Activated B cell treated with CpG ODN at 0.5 μM for 24 hours (primary cell): ENCODE data around the gene BCS1L. TPM values are rescaled to one million over a fixed set of nuclear protein-coding genes. Genes with fewer than 3 reads are reported as not detected.

Source experiments
- ATAC-seq: fragments of 200-7000 bp; cut with Tn5 transposase; one replicate; pipeline ENCODE4 v1.10.0; 2021; ENCODE audit warnings: low read depth, mild to moderate bottlenecking, moderate library complexity
- CTCF ChIA-PET: fragments of 350-600 bp; sonication (Branson Sonifier 250); formaldehyde crosslinking; loops from one replicate; lab custom pipeline; 2021; ENCODE audit warnings: antibody characterized with exemption; lab: Charles Lee
- POLR2A ChIA-PET: fragments of 350-600 bp; sonication (Branson Sonifier 250); formaldehyde crosslinking; loops from one replicate; lab custom pipeline; 2021; ENCODE audit warnings: antibody characterized with exemption; lab: Charles Lee
- DNase-seq: peaks from one replicate; pipeline ENCODE4 v3.0.0; 2022
- H3K27ac Mint-ChIP-seq: one replicate; pipeline ENCODE4 v1.8.0; 2020; ENCODE audit warnings: mixed read lengths
- H3K27me3 Mint-ChIP-seq: one replicate; pipeline ENCODE4 v1.8.0; 2021; ENCODE audit warnings: mixed read lengths
- H3K36me3 Mint-ChIP-seq: one replicate; pipeline ENCODE4 v1.8.0; 2021; ENCODE audit warnings: low read depth, mixed read lengths
- H3K4me1 Mint-ChIP-seq: one replicate; pipeline ENCODE4 v1.8.0; 2021; ENCODE audit warnings: mixed read lengths
- H3K4me3 Mint-ChIP-seq: one replicate; pipeline ENCODE4 v1.8.0; 2020; ENCODE audit warnings: mild to moderate bottlenecking, mixed read lengths
- H3K9me3 Mint-ChIP-seq: one replicate; pipeline ENCODE4 v1.8.0; 2020; ENCODE audit warnings: mixed read lengths
- intact Hi-C: fragments of 100-400 bp; cut with micrococcal nuclease; formaldehyde crosslinking; loops from one replicate; pipeline ENCODE4 v1.15.1; 2024
- total RNA-seq: library from RNA; stranded (reverse); gene quantifications from 2 replicates; pipeline ENCODE4 v1.2.3, GENCODE V29; 2022
- TF ChIP-seq, protein P1 (sequence below): fragments of 200-600 bp; IDR thresholded peaks from one replicate; pipeline ENCODE4 v1.8.0; 2022; ENCODE audit warnings: antibody characterized with exemption, mild to moderate bottlenecking

BCS1L gene
- total RNA-seq, 1 donor from 2014 or later = 75.1 TPM

DNA sequence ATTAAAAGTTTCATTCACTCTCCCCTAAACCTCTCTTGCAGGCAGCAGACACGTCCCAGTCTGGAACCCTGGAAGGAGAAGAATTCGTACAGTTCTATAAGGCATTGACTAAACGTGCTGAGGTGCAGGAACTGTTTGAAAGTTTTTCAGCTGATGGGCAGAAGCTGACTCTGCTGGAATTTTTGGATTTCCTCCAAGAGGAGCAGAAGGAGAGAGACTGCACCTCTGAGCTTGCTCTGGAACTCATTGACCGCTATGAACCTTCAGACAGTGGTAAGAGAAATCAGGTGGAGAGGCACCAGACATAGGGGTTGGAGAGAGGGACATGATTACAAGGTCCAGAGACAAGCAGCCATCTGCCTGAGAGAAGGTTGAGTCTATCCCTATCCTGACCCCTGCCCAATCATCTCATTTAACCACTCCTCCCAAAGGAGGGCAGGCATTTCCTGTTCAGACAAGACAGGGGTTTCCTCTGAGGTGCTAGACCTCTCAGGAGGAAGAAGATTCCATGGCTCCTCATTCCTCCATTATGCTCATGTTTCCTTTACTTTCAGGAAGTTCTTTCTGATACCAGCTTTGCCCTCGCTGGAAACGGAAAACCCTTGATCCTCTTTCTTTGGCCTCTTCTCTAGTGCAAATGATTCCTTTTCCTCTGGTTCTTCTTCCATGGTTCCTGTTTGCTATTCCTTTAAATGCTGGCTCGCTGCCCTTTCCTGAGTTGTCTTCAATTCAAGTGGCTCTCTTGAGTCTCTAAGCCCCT lies 36.7 kb upstream of the BCS1L start:
- POLR2A ChIA-PET = no interaction called here

DNA sequence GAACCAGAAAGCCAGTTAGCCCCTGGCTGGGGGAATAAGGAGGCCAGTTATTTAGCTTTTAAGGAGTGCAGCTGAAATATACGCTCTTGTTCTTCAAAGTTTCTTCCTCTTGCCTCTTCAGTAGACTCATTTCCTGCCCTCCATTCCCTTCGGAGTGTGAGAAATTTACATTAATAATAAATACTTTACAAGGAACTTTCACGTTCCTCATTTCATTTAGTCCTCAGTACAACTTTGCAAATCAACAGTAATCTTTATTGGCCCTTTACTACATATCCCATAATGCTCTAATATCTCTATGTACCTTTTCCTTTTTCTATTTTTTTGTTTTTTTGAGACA lies 36.1 kb upstream of the BCS1L start:
- no peaks in the 10 kb centered on the region for H3K36me3 Mint-ChIP-seq
- TF ChIP-seq, protein P1, sequence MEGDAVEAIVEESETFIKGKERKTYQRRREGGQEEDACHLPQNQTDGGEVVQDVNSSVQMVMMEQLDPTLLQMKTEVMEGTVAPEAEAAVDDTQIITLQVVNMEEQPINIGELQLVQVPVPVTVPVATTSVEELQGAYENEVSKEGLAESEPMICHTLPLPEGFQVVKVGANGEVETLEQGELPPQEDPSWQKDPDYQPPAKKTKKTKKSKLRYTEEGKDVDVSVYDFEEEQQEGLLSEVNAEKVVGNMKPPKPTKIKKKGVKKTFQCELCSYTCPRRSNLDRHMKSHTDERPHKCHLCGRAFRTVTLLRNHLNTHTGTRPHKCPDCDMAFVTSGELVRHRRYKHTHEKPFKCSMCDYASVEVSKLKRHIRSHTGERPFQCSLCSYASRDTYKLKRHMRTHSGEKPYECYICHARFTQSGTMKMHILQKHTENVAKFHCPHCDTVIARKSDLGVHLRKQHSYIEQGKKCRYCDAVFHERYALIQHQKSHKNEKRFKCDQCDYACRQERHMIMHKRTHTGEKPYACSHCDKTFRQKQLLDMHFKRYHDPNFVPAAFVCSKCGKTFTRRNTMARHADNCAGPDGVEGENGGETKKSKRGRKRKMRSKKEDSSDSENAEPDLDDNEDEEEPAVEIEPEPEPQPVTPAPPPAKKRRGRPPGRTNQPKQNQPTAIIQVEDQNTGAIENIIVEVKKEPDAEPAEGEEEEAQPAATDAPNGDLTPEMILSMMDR = no peak
- H3K9me3 Mint-ChIP-seq = no peaks in the 10 kb centered on the region
- POLR2A ChIA-PET = no interaction called here
- CTCF ChIA-PET = no interaction called here
- peaks cover 5% of the 10 kb centered on the region for H3K4me1 Mint-ChIP-seq
- H3K4me3 Mint-ChIP-seq = no peak overlapping the region
- ATAC-seq (no peak), DNase-seq (no peak)
- intact Hi-C loops = no loop called here
- H3K27me3 Mint-ChIP-seq = no peaks in the 10 kb centered on the region
- H3K27ac Mint-ChIP-seq = no peak overlapping the region

More for the DNA sequence above, 36.7 kb upstream of the BCS1L start:
- CTCF ChIA-PET = no interaction called here
- DNase-seq = no peak
- Mint-ChIP-seq H3K36me3 (no peaks in the 10 kb centered on the region), H3K27ac (no peak overlapping the region), H3K4me1 (peaks cover 5% of the 10 kb centered on the region), H3K4me3 (no peak overlapping the region), H3K27me3 (no peaks in the 10 kb centered on the region), H3K9me3 (no peaks in the 10 kb centered on the region)
- no peak for ATAC-seq
- TF ChIP-seq, protein P1 = no peak
- intact Hi-C loops = no loop called here

DNA sequence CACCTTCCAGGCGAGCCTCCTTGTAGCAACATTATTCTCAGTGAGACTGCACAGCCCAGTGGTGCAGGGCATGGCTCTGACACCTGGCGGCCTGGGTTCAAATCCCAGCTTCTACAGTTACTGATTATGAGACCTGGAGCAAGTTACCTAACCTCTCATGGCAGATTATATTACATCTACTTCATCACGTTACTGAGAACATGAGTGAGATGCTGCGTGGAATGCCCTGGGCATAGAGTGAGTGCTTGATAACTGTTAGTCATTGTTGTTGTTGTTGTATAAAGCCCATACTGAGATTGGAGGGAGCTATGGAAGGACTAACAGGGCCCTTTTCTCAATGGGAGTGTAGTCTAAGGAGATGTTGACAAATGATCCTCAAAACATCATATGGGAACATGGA lies 33.1 kb upstream of the BCS1L start:
- Mint-ChIP-seq H3K27ac (no peak overlapping the region), H3K4me1 (peaks cover 5% of the 10 kb centered on the region), H3K36me3 (no peaks in the 10 kb centered on the region), H3K9me3 (no peaks in the 10 kb centered on the region), H3K27me3 (no peaks in the 10 kb centered on the region), H3K4me3 (no peak overlapping the region)
- DNase-seq (no peak), ATAC-seq (no peak)
- TF ChIP-seq, protein P1 = no peak
- ChIA-PET POLR2A (no interaction called here), CTCF (no interaction called here)
- intact Hi-C loops = no loop called here

DNA sequence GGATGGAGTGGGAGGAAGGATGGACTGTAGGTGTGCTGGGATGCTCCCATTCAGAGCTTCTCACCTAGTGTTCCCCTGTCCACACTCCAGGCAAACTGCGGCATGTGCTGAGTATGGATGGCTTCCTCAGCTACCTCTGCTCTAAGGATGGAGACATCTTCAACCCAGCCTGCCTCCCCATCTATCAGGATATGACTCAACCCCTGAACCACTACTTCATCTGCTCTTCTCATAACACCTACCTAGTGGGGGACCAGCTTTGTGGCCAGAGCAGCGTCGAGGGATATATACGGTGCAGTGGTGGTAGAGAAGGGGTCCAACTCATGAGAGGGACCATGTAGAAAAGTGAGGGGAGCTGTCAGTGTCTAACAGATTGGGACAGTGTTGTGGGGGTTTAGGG lies 31.5 kb upstream of the BCS1L start:
- TF ChIP-seq, protein P1 = no peak
- intact Hi-C loops = no loop called here
- no peak overlapping the region for H3K4me3 Mint-ChIP-seq
- no peaks in the 10 kb centered on the region for H3K9me3 Mint-ChIP-seq
- H3K27me3 Mint-ChIP-seq = no peaks in the 10 kb centered on the region
- no peak overlapping the region for H3K27ac Mint-ChIP-seq
- DNase-seq (no peak), ATAC-seq (no peak)
- peaks cover 5% of the 10 kb centered on the region for H3K4me1 Mint-ChIP-seq
- peaks cover 3% of the 10 kb centered on the region for H3K36me3 Mint-ChIP-seq
- ChIA-PET POLR2A (no interaction called here), CTCF (interaction anchor here (1.1 kb wide), 1 partner anchor 21 kb away, joined by 3 read pairs; no protein-coding TSS in a partner anchor)

DNA sequence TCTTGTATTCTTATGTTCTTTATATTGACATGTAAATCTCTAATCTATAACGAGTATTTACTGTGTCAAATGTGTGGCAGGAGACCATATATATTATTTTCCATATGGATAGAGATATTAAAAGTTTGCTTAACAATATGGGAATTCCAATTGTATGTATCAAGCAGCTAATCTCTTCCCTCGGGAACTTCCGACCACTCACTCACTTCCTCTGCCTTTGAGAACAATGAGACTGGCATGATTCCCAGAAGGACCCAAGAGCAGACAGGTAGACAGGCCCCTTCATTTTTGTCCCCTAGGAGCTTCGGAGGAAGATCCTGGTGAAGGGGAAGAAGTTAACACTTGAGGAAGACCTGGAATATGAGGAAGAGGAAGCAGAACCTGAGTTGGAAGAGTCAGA lies 27.6 kb upstream of the BCS1L start:
- H3K9me3 Mint-ChIP-seq = no peaks in the 10 kb centered on the region
- ATAC-seq (no peak), DNase-seq (no peak)
- CTCF ChIA-PET = no interaction called here
- no peak overlapping the region for H3K27ac Mint-ChIP-seq
- H3K36me3 Mint-ChIP-seq = peaks cover 39% of the 10 kb centered on the region
- no peaks in the 10 kb centered on the region for H3K27me3 Mint-ChIP-seq
- no peaks in the 10 kb centered on the region for H3K4me1 Mint-ChIP-seq
- TF ChIP-seq, protein P1 = no peak
- H3K4me3 Mint-ChIP-seq = no peak overlapping the region
- intact Hi-C loops = no loop called here
- POLR2A ChIA-PET = no interaction called here
